GM12872 (cell line): ENCODE results near the gene PIGQ.

Experiments
- CTCF ChIP-seq: IDR thresholded peaks from 3 replicates; pipeline ENCODE4 v1.5.1; 2011; ENCODE audit warnings: low read depth, mild to moderate bottlenecking, low read length, moderate library complexity; ENCODE audit not compliant: insufficient read depth

The PIGQ gene

GRCh38 chr16:620700-621525 lies 51.1 kb downstream of the PIGQ start:
- no peak for TF ChIP-seq CTCF

- no peak for TF ChIP-seq CTCF
Observed at GRCh38 chr16:621526-622105, 51.8 kb downstream of the PIGQ start.

- no peak for TF ChIP-seq CTCF
Observed at GRCh38 chr16:622920-623280, 53.1 kb downstream of the PIGQ start.

- no peak for TF ChIP-seq CTCF
Observed at GRCh38 chr16:624526-625070, 54.8 kb downstream of the PIGQ start.

- no peak for TF ChIP-seq CTCF
Observed at GRCh38 chr16:625117-625976, 55.6 kb downstream of the PIGQ start.

GRCh38 chr16:625977-626765 lies 56.4 kb downstream of the PIGQ start:
- TF ChIP-seq CTCF, result no peak
